HG03066 (cell line): ENCODE results near the gene MED13L.
A peak's percentile ranks its signal among the peaks of the same experiment; 100 is the strongest.

ENCODE experiments used
- ATAC-seq: cut with Tn5 transposase; IDR thresholded peaks from one replicate; pipeline ENCODE4 v1.9.1; 2021; ENCODE audit warnings: low read depth; ENCODE audit not compliant: unreplicated experiment

Gene MED13L

DNA sequence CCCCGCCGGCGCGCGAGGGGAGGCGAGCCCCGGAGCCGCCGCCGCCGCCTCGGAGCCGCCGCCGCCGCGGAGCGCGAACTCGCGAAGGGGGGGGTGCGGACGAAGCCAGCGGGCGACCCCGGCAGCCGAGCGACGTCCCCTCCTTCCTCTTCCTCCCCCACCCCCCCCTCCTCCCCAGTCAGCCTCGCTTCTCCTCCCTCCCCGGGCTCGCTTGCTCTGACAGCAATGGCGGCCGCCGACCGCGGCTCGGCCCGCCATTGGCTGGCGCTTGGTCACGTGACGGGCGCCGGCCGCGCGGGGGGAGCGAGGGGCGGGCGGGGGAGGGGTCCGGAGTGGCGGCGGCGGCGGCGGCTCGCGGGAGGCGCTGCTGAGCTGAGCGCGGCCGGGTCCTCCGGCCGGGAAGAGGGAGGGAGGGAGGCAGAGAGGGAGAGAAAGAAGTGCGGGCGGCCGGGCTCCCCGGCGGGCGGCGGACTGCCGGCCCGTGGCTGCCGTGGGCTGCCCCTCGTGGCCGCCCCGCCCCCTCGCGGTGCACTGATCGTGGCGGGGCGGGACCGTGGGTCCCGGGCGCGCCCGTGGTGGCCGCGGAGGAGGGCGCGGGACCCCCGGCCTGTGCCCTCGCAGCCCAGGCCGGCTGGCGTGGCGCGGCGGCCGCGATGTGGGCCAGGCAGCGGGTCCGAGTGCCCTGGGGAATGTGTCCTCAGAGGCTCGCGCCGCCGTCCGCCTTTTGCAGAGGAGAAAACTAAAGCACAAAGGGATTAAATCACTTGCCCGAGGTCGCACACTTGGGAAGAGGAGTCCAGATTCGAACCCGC lies at the start of gene MED13L:
MED13L (minus strand) TSS at position 227 of the 812 bp plus-strand sequence. CDS start 562 bp downstream, outside the sequence.
- peak; percentile 89 for ATAC-seq

GRCh38 chr12:116325336-116325664 lies 47.8 kb upstream of the MED13L start:
- peak; percentile 93 for ATAC-seq

GRCh38 chr12:116324654-116325335 lies 47.3 kb upstream of the MED13L start:
- no peak for ATAC-seq

- ATAC-seq = no peak
Measured at GRCh38 chr12:116323406-116324386, 46.2 kb upstream of the MED13L start.

GRCh38 chr12:116321913-116322312 lies 44.4 kb upstream of the MED13L start:
- no peak for ATAC-seq

DNA sequence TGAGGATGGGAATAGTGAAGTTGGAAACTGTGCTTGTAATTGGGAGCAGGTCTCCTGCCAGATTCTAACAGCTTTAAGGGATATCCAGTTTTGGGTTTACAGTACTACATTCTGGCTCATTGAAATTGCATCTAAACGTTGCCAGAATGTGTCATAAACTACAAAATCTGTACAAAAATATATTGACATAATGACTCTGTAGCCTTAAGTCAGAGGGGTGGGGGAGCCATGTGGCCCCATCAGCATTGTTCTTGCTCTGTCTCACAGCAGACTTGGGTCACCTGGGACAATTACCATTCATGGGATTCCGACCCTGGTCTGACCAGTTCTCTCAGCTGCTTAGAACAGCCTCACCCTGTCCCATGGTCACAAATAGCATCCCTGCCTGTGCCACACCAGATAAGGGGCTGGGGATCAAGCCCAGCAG lies 43.3 kb upstream of the MED13L start:
- ATAC-seq = no peak

- no peak for ATAC-seq
Measured at GRCh38 chr12:116319898-116320621, 42.6 kb upstream of the MED13L start.

- no peak for ATAC-seq
Measured at GRCh38 chr12:116319233-116319897, 41.9 kb upstream of the MED13L start.

DNA sequence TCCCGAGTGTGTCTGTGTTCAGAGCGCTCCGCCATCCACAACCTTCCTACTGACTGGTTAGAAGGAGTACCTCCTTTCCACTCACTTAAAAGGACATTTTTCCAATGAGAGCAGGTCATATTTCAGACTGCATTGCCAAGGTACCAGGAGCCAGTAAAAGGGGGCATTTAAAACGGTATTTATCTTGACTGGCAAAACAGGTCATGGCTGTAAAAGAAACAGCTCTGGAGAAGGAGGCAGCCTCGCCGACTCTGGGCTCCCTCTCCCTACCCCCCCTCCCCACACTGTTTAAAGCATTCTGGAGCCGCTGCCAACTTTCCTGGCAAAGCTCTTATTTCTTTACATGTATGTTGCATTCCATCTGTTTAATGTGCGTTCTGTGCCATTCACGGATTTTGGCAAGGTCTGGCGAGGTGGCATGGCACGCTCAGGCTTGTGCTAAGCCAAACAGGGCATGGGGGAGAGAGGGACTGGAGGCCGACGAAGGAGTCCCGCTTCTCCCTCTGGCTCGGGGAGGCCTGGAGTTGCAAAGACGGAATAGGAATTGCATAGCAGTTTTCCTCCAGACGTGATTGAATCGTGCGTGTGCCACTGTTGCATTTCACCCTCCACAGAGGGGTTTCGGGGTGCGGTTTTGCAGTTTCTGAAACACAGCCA lies 41.2 kb upstream of the MED13L start:
- no peak for ATAC-seq

DNA sequence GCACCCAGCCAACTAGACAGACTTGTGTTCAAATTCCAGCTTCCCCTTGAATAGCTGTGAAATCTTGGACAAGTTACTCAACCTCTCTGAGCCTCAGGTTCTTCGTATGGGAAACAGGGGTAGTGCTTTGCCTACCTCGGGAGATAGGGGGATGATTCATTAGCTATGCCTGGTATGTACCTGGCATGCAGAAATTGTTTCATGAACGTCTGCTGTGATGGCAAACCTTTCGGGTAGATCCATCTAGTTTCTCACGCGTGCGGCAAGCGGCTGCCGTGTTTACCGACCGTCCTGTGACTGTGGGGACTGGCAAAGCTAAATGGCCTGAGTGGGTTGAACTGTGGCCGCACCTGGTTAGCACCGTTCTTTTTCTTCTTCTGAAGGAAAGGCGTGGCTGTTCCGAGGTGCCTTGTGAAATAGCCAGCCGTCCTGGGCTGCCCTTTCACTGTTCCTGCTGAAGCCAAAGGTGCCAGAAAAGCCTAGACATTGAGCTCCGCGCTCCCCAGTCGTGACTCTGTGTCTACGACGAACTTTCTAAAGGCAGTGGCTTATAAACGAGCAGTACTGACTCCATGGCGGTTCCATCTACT lies 40.6 kb upstream of the MED13L start:
- ATAC-seq = no peak

- no peak for ATAC-seq
Measured at GRCh38 chr12:116317139-116317538, 39.6 kb upstream of the MED13L start.

GRCh38 chr12:116314477-116314876 lies 37.0 kb upstream of the MED13L start:
- no peak for ATAC-seq

DNA sequence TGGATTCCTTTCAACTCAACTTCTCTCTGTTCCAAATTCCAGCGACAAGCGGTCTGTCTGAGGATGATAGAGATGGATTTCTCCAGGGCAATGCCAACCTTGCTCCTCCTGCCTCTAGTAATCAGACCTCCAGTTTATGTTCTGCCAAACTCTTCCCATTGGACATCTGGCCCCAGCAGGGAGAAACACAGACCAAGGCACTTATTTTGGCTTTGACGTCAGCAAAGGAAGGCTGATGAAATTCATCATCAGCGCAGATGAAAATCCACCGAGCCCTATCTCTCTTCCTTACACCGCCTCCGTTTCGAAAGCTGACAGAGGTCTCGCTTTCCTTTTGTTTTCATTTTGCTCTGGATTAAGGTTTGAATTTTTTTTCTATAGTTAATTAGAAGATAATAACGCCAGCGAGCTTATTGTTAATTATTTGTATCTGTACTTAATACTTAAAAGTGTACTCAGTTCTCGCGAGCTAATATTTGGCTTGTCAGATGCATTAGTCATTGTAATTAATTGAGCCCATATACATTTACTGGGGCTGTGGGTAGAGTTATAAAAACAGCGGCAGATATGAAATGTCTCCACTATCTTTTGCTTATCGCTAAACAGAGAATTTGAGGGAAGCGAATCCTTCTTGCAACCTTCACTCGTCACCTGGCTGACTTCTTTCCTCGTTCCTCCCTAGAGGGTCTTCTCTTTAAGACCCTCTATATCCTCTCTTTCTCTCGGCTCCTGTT lies 35.9 kb upstream of the MED13L start:
- no peak for ATAC-seq

GRCh38 chr12:116310082-116310481 lies 32.6 kb upstream of the MED13L start:
- ATAC-seq = no peak

DNA sequence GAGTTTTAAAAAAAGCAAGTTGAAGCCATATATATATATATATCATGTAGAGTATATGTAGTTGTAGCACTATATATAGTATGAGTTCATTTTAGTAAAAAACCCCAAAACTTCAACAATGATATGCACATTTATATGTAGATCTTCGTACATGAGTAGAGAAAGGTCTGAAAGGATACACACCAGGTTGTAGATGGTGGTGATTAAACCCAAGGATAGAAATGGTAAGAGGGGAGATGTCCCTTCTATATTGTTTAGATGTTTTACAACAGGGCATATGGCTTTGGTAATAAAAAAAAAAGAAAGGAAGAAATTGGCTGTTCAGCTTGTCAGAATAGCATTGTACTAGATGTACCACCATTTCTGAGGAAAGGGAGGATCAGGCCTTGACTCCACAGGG lies 31.9 kb upstream of the MED13L start:
- ATAC-seq = no peak

DNA sequence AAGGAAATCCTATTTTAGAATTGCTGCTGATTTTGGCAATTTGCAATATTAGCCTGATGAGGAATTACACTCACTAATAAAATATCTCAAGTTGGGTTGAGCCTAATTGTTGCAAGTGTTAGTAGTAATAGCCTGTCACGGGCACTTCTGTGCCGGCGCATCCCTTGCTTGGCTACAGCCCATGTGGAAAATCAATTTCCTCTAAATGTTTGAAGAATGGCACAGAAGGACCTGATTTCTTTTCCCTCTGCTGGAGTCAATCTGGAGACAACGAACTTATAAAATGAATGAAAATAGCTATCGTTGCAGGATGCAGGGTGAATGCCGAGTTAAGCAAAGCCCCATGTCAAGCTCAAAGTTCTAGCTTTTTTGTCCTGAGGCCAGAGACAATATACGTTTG lies 31.2 kb upstream of the MED13L start:
- no peak for ATAC-seq

- ATAC-seq = no peak
Measured at GRCh38 chr12:116306968-116307367, 29.5 kb upstream of the MED13L start.

DNA sequence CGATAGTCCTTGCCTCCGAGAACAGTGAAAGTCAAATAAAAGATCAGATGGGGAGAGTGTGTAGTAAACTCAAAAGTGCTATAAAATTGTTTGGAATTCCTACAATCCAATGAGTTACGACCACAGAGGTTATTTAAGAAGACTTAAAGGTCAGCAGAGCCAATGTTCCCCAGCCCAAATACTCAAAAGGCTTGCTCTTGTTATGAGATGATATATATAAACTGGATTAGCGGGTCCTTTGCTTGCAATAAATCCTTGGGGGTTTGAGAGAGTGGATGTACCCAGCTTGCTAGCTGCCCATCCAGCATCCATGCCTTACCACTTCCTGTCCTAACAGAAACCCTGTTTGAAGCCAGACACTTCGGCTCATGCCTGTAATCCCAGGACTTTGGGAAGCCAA lies 29.0 kb upstream of the MED13L start:
- ATAC-seq = no peak
